Epithelial cell of esophagus (primary cell): ENCODE data around the gene NFIA.

Experiments
- DNase-seq: peaks from one replicate; pipeline ENCODE4 v3.0.0; 2010; ENCODE audit warnings: low read depth
- H3K4me3 ChIP-seq: 2 replicates; pipeline ENCODE4 v1.5.1; 2011; ENCODE audit warnings: mild to moderate bottlenecking, low read length, control low read depth
- CTCF ChIP-seq: IDR thresholded peaks from 2 replicates; pipeline ENCODE4 v1.5.1; 2011; ENCODE audit warnings: low read depth, mild to moderate bottlenecking, low read length, control low read depth, inconsistent platforms; ENCODE audit not compliant: insufficient read depth; ENCODE audit errors: missing control alignments

The NFIA gene

GRCh38 chr1:61135291-61135690 is 52.9 kb downstream of the NFIA start:
- no peak for DNase-seq
- H3K4me3 ChIP-seq = no peak overlapping the region
- no peak for TF ChIP-seq CTCF

GRCh38 chr1:61138305-61138704 is 55.9 kb downstream of the NFIA start:
- no peak for TF ChIP-seq CTCF
- H3K4me3 ChIP-seq = no peak overlapping the region
- DNase-seq = no peak

- peak overlapping the region; percentile 25 for H3K4me3 ChIP-seq
- no peak for TF ChIP-seq CTCF
- DNase-seq = peak; percentile 91
Observed at GRCh38 chr1:61138921-61139774, 56.8 kb downstream of the NFIA start.

GRCh38 chr1:61139775-61140549 is 57.6 kb downstream of the NFIA start:
- H3K4me3 ChIP-seq = no peak overlapping the region
- TF ChIP-seq CTCF = no peak

GRCh38 chr1:61140778-61141177 is 58.4 kb downstream of the NFIA start:
- no peak overlapping the region for H3K4me3 ChIP-seq
- DNase-seq = no peak

More at GRCh38 chr1:61139775-61140549, 57.6 kb downstream of the NFIA start:
- no peak for DNase-seq

More at GRCh38 chr1:61140778-61141177, 58.4 kb downstream of the NFIA start:
- TF ChIP-seq CTCF = no peak
